ENCODE measurements around the gene ABCG4.

ABCG4 gene

DNA sequence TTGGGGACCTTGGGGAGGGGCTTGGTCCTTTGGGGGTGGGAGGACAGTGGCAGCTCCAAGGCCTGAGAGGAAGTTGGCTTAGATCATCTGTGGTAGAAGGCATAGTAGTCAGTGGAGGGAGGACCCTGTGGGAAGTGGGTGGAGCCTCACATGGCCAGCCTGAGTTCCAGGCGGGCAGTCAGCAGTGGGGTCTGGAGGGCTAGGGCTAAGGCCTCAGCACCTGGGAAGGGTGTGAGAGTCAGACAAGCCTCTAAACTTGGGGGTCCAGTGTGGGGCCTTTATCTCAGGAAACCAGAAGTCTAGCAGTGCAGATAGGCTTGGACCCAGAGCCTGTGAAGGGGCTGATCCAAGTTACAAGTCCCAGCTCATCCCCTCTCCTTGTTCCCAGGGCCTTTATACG lies 23.7 kb downstream of the ABCG4 start:
- Histone ChIP-seq H3K4me1 (peaks cover 0 to 13% (median 10%) of the 10 kb centered on the region in 4 donors), H3K36me3 (peaks cover 19 to 52% (median 22%) of the 10 kb centered on the region in 3 donors), H3K27ac (no peak overlapping the region), H3K9me3 (no peaks in the 10 kb centered on the region), H3K27me3 (no peaks in the 10 kb centered on the region), H3K4me3 (no peak overlapping the region)
- TF ChIP-seq, protein P1, sequence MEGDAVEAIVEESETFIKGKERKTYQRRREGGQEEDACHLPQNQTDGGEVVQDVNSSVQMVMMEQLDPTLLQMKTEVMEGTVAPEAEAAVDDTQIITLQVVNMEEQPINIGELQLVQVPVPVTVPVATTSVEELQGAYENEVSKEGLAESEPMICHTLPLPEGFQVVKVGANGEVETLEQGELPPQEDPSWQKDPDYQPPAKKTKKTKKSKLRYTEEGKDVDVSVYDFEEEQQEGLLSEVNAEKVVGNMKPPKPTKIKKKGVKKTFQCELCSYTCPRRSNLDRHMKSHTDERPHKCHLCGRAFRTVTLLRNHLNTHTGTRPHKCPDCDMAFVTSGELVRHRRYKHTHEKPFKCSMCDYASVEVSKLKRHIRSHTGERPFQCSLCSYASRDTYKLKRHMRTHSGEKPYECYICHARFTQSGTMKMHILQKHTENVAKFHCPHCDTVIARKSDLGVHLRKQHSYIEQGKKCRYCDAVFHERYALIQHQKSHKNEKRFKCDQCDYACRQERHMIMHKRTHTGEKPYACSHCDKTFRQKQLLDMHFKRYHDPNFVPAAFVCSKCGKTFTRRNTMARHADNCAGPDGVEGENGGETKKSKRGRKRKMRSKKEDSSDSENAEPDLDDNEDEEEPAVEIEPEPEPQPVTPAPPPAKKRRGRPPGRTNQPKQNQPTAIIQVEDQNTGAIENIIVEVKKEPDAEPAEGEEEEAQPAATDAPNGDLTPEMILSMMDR (IDR thresholded peaks at IDR 0.05): no peak
- no peak for DNase-seq
- intact Hi-C loops (cut with DNase I; ENCODE audit: low total_unique reads): no loop called here

GRCh38 chr11:119173453-119173852 lies 24.6 kb downstream of the ABCG4 start:
- no peaks in the 10 kb centered on the region for H3K9me3 ChIP-seq
- H3K4me3 ChIP-seq: no peak overlapping the region
- H3K27ac ChIP-seq: no peak overlapping the region
- H3K4me1 ChIP-seq: peaks cover 0 to 9% (median 9%) of the 10 kb centered on the region in 4 donors
- peaks cover 19 to 55% (median 22%) of the 10 kb centered on the region in 3 donors for H3K36me3 ChIP-seq
- H3K27me3 ChIP-seq: no peaks in the 10 kb centered on the region
- TF ChIP-seq, protein P1 (IDR thresholded peaks at IDR 0.05): no peak
- intact Hi-C loops (cut with DNase I; ENCODE audit: low total_unique reads): no loop called here
- DNase-seq: no peak

DNA sequence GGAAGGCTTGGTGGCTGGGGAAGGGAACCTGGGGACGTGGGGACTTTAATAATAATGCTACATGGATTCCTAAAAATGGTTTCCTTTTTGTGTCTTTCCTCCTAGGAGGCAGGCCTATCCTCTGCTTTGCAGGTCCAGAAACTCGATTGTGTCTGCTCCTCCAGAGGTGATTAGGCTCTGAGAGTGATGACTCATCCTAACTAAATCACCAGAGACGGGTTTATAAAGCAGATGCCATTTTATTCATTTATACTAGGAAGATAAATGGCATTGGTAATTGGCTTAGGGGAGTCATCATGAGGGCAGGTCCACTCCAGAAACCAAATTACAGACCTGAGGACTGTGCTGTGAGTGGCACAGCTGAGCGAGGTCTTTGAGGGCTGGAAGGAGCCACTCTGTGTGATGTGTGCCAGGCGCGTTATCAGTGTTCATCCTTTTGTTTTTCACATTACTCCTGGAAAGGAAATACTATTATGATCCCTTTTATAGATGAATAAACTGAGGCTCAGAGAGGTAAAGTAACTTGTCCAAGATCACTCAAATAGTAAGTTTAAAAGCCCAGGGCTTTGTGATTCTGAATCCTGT lies 26.7 kb downstream of the ABCG4 start:
- Histone ChIP-seq H3K4me1 (no peaks in the 10 kb centered on the region), H3K4me3 (no peak overlapping the region), H3K27ac (no peak overlapping the region), H3K9me3 (no peaks in the 10 kb centered on the region), H3K36me3 (peaks cover 27 to 70% (median 34%) of the 10 kb centered on the region in 3 donors), H3K27me3 (no peaks in the 10 kb centered on the region)
- no peak for DNase-seq
- intact Hi-C loops (cut with DNase I; ENCODE audit: low total_unique reads): no loop called here
- TF ChIP-seq, protein P1 (IDR thresholded peaks at IDR 0.05): no peak

DNA sequence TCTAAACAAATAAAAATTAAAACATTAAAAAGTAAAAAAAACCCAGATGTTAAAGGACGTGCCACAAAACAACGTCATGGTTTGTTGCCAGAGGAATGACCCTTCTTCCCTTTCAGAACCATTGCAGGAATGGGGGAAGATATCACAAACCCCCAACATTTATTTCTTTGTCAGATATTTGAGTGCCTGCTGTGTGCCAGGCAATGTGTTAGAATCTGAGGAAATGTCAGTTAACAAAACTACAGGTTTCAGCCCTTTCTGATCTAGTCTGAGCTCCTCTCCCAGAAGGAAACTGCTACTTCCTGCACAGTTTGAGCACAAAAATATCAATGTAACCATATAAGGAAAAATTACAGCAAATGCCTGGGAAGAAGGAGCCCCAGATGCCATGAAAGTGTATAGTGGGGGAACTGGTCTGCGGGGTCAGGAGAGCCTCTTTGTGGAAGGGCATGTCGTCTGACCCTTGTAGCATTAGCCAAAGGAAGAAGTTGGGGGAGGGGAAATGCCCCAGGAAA lies 29.4 kb downstream of the ABCG4 start:
- Histone ChIP-seq H3K4me3 (no peak overlapping the region), H3K27ac (no peak overlapping the region), H3K4me1 (no peaks in the 10 kb centered on the region), H3K27me3 (no peaks in the 10 kb centered on the region), H3K36me3 (peaks cover 30 to 87% (median 53%) of the 10 kb centered on the region in 3 donors), H3K9me3 (no peaks in the 10 kb centered on the region)
- DNase-seq: no peak
- intact Hi-C loops (cut with DNase I; ENCODE audit: low total_unique reads): no loop called here
- TF ChIP-seq, protein P1 (IDR thresholded peaks at IDR 0.05): no peak

- DNase-seq: no peak
- H3K27me3 ChIP-seq: no peaks in the 10 kb centered on the region
- H3K36me3 ChIP-seq: peaks cover 31 to 87% (median 42%) of the 10 kb centered on the region in 3 donors
- intact Hi-C loops (cut with DNase I; ENCODE audit: low total_unique reads): no loop called here
- H3K4me1 ChIP-seq: no peaks in the 10 kb centered on the region
- H3K4me3 ChIP-seq: no peak overlapping the region
- no peaks in the 10 kb centered on the region for H3K9me3 ChIP-seq
- TF ChIP-seq, protein P1 (IDR thresholded peaks at IDR 0.05): no peak
- H3K27ac ChIP-seq: no peak overlapping the region
Observed at GRCh38 chr11:119179342-119179741, 30.5 kb downstream of the ABCG4 start.
